HG03066 (cell line): Measurements from ENCODE around the gene RHOBTB3.
"Not testable (repeated sequence)": the region's sequence is repeated elsewhere in the genome, so short reads cannot be mapped to it uniquely, and the experiment has no call there.

Source experiments
- ATAC-seq: cut with Tn5 transposase; IDR thresholded peaks from one replicate; pipeline ENCODE4 v1.9.1; 2021; ENCODE audit warnings: low read depth; ENCODE audit not compliant: unreplicated experiment

The RHOBTB3 gene, protein sequence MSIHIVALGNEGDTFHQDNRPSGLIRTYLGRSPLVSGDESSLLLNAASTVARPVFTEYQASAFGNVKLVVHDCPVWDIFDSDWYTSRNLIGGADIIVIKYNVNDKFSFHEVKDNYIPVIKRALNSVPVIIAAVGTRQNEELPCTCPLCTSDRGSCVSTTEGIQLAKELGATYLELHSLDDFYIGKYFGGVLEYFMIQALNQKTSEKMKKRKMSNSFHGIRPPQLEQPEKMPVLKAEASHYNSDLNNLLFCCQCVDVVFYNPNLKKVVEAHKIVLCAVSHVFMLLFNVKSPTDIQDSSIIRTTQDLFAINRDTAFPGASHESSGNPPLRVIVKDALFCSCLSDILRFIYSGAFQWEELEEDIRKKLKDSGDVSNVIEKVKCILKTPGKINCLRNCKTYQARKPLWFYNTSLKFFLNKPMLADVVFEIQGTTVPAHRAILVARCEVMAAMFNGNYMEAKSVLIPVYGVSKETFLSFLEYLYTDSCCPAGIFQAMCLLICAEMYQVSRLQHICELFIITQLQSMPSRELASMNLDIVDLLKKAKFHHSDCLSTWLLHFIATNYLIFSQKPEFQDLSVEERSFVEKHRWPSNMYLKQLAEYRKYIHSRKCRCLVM

DNA sequence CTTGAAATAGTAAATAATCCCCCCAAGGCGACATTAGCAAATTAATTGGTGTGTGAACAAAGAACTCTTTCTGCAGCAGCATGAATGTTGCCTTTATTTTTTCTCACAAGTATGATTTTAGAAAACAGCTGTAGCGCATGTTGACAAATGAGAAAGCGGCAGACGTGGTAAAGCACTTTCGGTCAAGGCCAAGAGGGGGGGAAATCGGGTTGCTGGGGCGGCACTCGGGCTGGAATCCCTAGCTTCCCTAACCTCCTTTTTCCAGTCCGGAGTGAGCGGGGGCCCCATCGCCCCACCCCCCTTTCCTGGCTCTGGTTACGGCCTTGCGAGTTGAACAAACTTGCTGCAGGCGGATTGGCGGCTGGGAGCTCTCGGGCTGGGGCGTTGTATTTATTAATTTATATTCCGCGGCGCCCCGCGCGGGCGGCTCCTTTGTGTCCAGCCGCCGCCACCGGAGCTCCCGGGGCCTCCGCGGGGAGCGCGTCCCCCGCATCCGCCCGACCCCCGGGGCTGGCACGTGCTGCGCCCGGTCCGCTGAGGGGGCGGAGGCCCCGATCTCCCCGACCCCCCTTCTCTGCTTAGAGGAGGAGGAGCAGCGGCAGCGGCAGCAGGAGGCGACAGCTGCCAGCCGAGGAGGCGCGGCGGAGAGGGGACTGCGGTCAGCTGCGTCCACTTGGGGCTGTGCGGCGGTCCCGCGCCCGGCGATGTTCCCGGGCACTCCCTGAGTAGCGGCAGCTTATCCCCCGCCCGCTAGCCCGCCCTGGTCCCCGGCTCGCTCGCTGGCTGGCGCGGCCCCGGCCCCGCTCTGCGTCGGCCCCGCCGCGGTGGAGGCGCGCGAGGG is at the start of gene RHOBTB3:
Gene RHOBTB3 (plus strand): TSS at position 607 of the 841 bp plus-strand sequence. CDS start 347 bp downstream, outside the sequence.
- peak; percentile 43 for ATAC-seq

DNA sequence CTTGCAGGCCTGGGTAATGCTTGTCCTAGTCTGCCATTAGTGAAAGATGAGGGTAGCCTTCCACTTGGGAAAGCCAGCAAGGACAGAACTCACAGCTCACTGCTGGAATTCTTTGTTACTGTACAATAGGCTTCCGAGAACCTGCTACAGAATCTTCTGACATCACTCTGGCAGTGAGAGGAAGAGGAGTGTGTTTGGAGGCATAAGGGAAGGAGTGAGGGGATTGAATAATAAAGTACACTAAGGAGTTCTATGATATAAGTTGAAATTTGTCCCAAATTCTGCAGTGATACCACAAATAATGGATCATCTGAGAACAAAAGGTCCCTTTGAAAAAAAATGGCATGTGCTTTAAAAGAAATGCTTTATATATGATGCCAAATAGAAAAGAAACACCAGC is 48.2 kb upstream of the RHOBTB3 start, which contains the start of gene SPATA9:
Gene SPATA9 (minus strand): TSS at position 101 of the 400 bp plus-strand sequence. CDS start 137 bp downstream, outside the sequence.
- ATAC-seq, result no peak

DNA sequence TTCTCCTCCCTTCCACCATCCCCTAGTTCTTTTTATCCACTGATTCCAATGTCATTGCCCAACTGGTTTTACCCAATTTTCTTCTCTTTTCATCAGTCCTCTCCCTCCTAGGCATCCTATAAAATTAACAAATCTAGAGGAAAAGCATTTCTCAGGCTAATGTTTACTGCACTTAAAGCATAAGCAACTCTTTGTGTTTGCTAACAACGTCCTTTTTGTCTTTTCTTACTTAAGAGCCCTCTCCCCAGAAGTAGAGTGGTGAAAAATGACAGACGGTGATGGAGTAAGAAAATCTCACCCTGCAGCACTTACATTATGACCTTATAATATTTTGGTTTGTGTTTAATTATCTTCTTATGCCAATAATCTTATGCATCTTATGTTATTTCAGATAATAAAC is 46.8 kb upstream of the RHOBTB3 start:
- no peak for ATAC-seq

DNA sequence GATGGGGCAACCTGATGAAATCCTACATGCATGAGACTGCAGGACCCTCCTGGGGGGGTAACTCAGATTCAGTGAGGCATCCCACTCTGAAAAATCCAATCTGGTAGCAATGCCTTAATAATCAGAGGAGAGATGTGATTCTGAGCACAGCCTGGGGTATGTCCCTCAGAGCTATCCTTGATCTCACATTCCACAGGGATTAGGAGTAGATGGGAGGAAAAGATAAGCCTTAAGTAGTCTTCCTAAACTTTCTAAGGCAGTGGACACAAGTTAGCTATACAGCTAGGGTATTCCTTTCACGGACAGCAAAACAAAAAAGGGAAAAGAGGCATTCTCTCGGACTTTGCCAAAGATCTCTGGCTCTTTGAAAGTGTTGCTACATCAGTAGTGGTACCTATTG is 44.5 kb upstream of the RHOBTB3 start:
- ATAC-seq, result no peak

DNA sequence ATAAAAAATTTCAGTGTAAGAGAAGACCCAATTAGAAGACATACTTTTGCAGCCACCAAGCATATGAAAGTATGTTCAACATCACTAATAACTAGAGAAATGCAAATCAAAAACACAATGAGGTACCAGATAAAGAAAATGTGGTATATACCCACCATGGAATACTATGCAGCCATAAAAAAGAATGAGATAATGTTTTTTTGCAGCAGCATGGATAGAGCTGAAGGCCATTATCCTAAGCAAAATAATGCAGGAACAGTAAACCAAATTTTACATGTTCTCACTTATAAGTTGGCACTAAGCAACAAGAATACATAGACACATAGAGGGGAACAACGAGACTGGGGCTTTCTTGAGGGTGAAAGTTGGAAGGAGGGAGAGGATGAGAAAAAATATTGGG is 41.5 kb upstream of the RHOBTB3 start:
- no peak for ATAC-seq

DNA sequence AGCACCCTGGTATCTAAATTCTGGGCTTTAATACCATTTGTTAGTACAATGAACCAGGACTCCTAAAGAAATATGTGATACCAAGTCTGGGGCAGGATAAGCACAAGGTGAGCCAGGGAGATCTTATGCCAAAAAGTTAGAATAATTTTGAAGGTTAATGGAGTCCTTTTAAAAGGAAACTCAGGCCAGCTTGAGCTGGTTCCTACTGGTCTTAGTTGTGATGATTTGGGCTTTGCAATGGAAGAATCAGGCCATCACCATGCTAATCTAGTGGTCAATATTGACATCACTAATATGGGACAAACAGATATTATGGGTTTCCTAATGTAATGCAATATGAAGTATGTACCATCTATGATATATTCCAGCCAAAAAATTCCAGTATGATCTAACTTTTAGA is 40.8 kb upstream of the RHOBTB3 start:
- ATAC-seq, result no peak

DNA sequence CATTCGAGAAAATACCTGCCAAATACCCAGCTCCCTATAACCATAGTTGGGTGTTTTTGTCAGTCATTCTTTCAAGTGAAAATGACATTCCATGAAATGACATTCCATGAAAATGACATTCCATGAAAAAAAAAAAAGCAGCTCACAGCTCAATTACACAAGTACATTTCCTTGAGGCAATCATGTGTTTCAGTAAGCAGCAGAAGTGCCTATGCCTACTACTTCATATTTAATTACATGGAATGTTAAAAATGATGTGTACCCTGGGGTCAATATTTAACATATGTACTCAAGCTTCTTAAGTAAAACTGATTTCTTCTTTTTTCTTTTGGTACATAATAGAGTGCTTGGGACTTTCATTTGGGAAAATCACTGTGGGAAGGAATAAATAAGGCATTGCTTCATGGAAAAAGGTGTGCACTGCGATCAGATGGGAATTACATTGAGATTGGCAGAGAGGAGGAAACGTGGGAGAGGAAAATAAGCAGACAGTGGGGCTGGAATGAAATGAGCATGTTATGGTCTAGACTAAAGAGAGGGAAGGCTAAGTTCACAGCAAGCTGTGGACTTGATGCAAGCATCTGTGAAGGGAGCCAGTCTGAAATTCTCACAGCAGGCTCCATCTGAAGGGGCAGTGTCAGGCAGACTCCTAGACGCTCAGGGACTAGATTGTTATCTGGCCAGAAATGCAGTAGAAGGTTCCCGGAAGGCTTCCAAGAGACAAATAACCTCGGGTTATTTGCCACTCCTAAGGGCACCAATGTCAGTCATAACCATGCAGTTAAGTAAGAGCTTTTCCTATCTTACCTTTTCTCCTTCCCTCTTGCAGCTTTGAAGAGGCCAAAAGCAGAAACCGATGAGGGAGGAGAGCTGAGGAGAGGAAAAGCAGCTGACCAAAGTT is 33.1 kb upstream of the RHOBTB3 start:
- no peak for ATAC-seq

DNA sequence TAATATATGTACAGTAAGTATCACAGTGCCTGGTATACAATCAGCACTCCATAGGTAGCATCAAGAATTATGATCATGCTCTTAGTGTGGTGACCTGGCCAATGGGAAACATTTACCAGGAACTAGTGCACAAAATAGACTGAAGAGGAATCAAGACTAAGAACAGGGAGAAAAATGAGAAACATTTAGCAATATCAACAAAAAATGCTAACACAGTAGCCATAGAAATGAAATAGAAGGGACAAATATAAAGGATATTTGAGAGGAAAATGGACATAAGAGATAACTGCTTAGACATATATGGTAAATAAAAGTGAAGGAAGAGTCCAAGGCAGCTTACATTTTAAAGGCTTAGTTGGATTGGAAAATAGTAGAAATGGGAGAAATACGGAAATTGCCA is 31.8 kb upstream of the RHOBTB3 start:
- ATAC-seq, result no peak

DNA sequence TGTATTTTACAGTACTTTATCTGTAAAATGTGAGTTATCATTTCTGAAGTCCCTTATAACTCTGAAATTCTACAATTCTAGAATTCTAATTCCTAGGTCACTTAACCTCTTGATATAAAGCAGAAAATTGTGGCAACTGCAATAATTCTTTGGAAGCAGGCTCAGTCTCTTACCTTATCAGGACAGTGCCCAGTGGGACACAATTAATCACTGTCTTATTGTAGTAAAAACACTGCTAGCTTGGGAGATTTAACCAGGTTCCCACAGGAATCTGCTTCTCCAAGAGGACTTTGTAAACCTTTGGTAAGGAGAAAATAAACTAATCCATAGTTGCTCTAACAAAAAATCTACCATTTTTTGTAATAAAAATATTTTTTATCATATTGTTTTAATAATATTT is 30.1 kb upstream of the RHOBTB3 start:
- no peak for ATAC-seq

DNA sequence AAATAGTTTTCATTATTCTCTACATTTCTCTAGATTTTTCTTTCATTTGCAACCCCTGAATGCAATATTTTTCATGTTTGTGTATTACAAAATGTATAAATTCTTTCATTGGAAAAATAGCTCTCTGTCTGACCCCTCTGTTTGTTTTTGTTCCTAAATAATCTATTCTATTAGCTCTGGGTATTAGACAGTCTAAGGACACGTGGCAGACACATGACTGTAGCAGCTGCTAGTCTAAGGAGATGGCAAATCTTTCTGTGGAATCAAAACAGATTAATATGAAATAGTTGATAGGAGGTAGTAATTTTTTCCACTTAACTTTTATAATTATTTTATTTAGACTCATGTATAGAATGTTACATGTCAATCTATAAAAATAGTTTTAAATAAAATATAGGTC is 27.0 kb upstream of the RHOBTB3 start:
- no peak for ATAC-seq

DNA sequence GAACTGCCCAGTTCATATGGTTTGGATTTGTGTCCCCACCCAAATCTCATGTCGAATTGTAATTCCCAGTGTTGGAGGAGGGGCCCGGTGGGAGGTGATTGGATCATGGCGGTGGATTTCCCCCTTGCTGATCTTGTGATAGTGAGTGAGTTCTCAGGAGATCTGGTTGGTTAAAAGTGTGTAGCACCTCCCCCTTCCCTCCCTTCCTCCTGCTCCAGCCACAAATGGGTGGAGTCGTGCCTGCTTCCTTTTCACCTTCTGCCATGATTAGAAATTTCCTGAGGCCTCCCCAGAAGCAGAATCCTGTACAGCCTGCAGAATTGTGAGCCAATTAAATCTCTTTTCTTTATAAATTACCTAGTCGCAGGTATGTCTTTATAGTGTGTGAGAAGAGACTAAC is 24.9 kb upstream of the RHOBTB3 start:
- not testable (repeated sequence) for ATAC-seq

DNA sequence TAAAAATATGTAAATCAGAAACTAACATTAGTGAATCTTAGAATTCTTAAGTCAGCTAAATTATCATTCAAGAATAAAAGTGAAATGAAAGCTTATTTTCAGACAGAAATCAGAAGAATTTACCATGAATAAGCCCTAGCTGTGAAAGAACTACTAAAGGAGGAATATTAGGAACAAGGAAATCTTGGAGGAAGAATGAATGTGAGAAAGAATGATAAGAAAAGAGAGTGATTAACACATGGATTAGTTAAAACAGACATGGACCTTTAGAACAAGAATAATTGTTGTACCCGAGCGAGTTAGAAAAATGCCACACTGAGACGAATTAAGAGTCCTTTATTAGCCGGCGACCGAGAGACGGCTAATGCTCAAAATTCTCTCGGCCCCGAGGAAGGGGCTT is 24.1 kb upstream of the RHOBTB3 start:
- no peak for ATAC-seq

DNA sequence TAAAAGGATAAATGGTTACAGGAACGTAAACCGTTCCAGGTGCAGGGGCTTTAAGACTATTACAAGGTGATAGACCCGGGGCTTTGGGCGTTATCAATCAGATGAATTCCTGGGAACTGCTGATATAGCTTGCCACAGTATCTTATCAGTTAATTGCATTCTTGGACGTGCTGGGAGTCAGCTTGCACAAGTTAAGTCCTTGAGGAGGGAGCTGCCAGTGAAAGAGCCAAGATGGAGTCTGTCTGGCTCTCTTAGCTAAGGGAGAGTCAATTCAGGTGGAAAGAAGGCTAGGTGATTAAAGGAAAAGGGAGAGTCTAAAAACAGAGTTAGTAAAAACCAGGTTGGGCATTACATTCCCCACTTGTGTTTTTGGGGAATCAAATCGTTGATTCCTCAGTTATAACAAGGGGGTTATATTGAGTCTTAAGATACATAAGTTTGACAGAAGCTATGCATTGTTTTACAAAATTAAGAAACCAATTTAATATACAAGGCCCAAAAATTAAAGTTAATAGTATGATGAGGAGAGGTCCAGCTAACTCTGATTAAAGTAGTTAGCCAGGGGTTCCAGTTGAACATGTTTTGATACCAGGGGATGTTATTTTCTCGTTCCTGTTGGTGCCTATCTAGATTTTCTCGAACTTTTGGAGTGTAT is 23.5 kb upstream of the RHOBTB3 start:
- not testable (repeated sequence) for ATAC-seq

DNA sequence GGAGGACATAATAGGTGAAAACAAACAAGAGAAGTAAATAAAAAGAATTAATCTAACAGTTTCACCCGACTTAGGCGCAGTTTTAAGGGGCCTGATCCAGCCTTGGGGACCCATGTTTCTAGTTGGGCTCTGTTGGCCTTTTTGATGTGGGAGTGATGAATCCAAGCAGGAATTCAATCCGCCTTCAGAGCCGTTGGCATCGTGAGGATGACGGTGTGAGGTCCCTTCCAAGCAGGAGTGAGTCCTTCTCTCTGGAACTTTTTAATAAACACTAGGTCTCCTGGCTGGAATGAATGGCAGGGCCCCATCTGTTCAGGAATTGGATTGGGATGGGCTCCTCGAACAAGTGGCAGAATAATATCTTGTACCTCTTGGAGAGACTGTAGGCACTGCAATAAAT is 22.3 kb upstream of the RHOBTB3 start:
- no peak for ATAC-seq

DNA sequence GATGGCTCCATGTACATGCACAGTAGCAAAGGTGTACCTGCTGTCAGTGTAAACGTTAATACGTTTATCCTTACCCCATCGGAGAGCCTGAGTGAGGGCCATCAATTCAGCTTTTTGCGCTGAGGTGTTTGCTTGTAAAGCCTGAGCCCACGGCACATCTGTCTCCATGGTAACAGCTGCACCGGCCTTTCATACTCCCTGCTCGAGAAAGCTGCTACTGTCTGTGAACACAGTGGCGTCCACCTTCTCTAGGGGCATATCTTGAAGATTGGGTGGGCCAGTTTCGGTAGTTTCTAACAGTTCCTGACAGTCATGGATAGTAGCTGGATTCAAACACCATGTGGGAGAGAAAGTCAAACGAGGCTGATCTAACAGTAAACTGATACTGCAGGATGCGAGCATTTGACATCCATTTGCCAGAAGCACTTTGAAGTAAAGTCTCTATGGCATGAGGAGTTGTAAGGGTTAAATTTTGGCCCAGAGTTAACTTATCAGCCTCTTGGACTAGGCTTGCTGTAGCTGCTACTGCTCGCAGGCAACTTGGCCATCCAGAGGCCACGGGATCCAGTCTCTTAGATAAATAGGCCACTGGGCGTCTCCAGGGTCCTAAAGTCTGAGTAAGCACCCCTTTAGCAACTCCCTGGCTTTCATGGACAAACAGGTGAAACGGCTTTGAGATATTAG is 21.0 kb upstream of the RHOBTB3 start:
- ATAC-seq, result no peak

DNA sequence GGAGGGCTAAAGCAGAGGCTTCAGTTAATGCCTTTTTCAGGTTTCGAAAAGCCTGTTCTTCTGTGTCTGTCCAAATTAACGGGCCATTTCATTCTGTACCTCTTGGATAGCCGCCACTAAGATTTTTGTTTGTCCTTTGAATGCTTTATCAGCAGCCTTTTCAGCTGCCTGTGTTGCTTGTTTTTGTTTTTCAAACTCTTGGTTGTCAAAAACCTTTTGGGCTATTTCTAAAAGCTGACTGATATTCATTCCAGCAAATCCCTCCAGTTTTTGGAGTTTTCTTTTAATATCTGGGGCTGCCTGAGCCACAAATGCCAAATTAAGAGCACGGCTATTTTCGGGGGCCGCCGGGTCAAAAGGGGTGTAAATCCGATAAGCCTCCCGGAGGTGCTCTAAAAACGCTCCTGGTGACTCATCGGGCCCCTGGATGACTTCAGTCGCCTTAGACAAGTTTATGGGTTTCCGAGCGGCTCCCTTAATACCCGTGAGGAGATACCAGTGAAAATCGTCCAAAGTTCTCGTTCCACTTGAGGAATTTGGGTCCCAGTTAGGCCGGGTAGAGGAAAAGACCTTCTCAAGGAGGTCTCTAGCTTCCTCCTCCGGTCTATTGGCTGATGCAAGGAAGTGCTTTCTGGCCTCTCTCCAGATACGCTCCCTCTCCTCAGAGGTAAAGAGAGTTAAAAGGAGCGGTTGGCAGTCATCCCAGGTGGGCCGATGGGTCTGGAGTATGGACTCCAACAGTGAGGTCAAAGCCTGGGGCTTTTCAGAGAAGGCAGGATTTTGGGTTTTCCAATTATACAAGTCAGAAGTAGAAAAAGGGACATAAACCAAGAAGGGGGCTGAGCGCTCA is 20.3 kb upstream of the RHOBTB3 start:
- ATAC-seq, result not testable (repeated sequence)

DNA sequence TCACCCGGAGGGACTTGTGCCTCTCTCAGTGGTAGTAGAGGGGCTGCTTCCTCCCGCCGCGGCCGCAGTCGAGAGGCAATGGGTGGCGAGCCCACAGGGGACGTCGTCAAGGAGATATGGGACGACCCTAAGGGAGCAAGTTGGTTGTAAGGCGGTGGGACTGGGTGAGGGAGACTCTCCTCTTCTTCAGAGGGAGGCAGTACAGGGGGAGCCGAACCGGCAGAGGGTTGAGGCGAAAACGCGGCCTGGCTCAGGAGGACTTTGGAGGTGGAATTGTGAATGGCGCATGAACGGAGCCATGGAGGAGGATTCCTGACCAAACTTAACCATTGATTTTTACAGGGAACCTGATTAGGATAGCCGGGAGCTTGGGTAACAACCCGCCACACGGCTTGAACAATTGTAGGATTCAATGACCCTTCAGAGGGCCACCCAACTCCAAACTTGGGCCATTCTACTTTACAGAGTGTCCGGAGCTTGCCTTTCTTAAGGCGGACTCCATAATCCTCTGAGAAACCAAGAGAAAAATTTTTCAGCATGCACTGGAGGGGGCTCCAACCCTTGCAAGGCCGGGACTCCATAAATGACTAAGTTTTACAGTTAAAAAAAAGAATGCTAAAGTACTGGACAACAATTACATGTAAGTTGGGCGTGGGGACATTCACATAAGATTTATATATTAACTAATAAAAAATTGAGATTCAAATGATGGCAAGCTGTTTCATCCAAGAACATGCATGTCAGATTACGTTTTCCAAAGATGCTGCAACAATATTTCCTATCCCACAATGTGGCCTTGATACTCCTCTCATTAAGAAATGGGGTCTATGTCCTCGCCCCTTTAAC is 19.4 kb upstream of the RHOBTB3 start:
- ATAC-seq, result no peak
